CD4-positive, alpha-beta T cell treated with Interleukin-15 for 1 hour (primary cell): ENCODE results near the gene PZP.

Experiments
- DNase-seq: peaks from one replicate; pipeline ENCODE4 v3.0.0-alpha.2; 2020

PZP gene

DNA sequence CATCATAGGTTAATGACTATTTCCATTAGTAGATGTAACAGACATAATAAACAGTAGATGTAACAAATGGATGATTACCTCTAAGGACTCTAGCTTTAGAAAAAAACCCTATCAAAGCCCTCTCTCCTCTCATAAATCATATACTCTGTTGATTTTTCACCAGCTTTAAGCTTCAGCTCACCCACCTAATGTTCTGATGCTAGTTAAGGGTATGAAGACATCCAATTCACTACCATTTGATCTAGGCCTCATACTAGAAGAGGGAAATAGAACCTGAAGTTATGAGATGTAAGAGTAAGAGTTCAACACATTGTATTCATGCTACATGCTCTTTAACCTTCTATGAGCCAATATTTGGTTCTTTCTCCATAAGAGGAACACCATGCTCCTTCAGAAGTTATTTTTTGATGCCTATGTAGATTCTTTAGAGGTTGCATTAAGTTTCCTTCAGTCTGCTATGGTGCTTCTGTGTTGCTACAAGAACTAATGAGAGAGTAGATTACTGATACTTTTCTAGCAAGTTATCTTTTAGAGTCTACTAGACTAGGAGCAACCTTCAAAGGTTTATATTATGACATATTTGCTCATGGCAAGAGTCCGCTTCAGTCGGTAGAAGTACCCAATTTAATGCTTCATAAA lies 108.5 kb downstream of the PZP start:
- no peak for DNase-seq
